ENCODE measurements around the gene TCN2. TPM values are rescaled to one million over a fixed set of nuclear protein-coding genes. Genes with fewer than 3 reads are reported as not detected.
"Not testable (repeated sequence)": the region's sequence is repeated elsewhere in the genome, so short reads cannot be mapped to it uniquely, and the experiment has no call there.

The TCN2 gene
- total RNA-seq, 2 experiments from 2014 or later = 0.19 to 0.31 TPM

DNA sequence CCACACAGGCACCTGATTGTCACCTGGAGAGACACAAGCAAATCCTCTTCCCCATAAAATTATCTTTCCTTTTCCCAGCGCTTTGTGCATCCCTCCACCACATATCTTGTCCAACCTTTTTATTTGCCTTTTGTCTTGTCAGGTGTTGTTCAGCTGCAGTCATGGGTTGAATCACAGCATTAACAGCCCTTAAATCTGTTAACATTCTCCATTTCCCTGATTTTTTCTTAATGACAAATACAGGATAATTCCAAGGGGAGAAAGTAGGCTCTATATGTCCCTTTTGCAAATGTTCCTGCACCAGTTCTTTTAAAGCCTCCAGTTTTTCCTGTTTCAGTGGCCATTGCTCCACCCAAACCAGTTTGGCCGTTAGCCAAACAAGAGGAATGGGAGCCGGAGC lies 69.6 kb downstream of the TCN2 start:
- H3K27ac Mint-ChIP-seq; intact Hi-C loops (cut with micrococcal nuclease); H3K4me1 Mint-ChIP-seq (ENCODE audit: low read depth); POLR2A ChIA-PET; H3K27me3 Mint-ChIP-seq; CTCF ChIA-PET; H3K36me3 Mint-ChIP-seq; H3K4me3 Mint-ChIP-seq; DNase-seq; H3K9me3 Mint-ChIP-seq: not testable (repeated sequence)

Other genes with a start within 250 kb of the TCN2 start
- gene RNF215, start 219.8 kb upstream of the TCN2 start, total RNA-seq = 10 to 100 TPM in 1 of 2 experiments, 1 to 10 TPM in 1; 8.8 to 10.2 TPM
- gene SEC14L2, start 210.2 kb upstream of the TCN2 start, total RNA-seq = 10 to 100 TPM; 12.8 to 15.3 TPM
- gene MTFP1, start 181.4 kb upstream of the TCN2 start, total RNA-seq = 10 to 100 TPM; 50.5 to 54.5 TPM
- gene SEC14L3, start 135.2 kb upstream of the TCN2 start, total RNA-seq = not detected
- gene SEC14L4, start 101.5 kb upstream of the TCN2 start, total RNA-seq = not detected
- under 1 TPM in 1 of 2 experiments, not detected in 1; 0.17 TPM for gene SEC14L6, start 60.4 kb upstream of the TCN2 start, total RNA-seq
- gene GAL3ST1, start 32.5 kb upstream of the TCN2 start, total RNA-seq = not detected
- gene PES1, start 15.3 kb upstream of the TCN2 start, total RNA-seq = 10 to 100 TPM; 99.3 to 99.6 TPM
- gene SLC35E4, start 28.6 kb downstream of the TCN2 start, total RNA-seq = 1 to 10 TPM; 5.2 to 5.9 TPM
- 10 to 100 TPM in 1 of 2 experiments, 1 to 10 TPM in 1; 9.2 to 10.6 TPM for gene DUSP18, start 60.7 kb downstream of the TCN2 start, total RNA-seq
- gene OSBP2, start 87.7 kb downstream of the TCN2 start, total RNA-seq = 1 to 10 TPM; 2.3 to 2.9 TPM

Data from activated CD4-positive, alpha-beta memory T cell treated with anti-CD3 and anti-CD28 coated beads for 36 hours (primary cell).